HepG2 (cell line): Measurements from ENCODE around the gene EOGT. TPM values are rescaled to one million over a fixed set of nuclear protein-coding genes. Genes with fewer than 3 reads are reported as not detected.

Source experiments
- ATAC-seq: fragments of 200-7000 bp; cut with Tn5 transposase; 3 replicates; pipeline ENCODE4 v1.9.1; 2020; ENCODE audit warnings: mild to moderate bottlenecking, moderate library complexity
- BruUV-seq: library from RNA; stranded (reverse); fragments of 400-500 nt; replicated peaks from 2 replicates; lab custom pipeline; 2021; lab: Mats Ljungman, UMichigan
- CTCF ChIA-PET: fragments of 300-600 bp; formaldehyde crosslinking; extraction: SDS; loops from one replicate; lab custom pipeline; 2021; ENCODE audit warnings: low total read pairs, inconsistent platforms, low intra/inter-chr PET ratio; lab: Yijun Ruan, JAX
- POLR2A ChIA-PET: fragments of 350-600 bp; sonication (Branson Sonifier 250); formaldehyde crosslinking; loops from one replicate; lab custom pipeline; 2020; ENCODE audit warnings: antibody characterized with exemption, inconsistent platforms; lab: Yijun Ruan, JAX
- DNase-seq: peaks from one replicate; pipeline ENCODE4 v3.0.0-alpha.2; 2015; ENCODE audit warnings: low spot score
- FAIRE-seq: peaks from 3 replicates; lab custom pipeline; 2011; peaks lifted over from hg19 to GRCh38; lab: Jason Lieb, UNC
- H2AFZ ChIP-seq: one replicate; pipeline ENCODE4 v1.6.1; 2011; ENCODE audit warnings: low read length, inconsistent platforms
- H3K27ac ChIP-seq: fragments of 300-600 bp; 3 replicates; pipeline ENCODE4 v1.8.0; 2011; ENCODE audit warnings: mixed run types, mild to moderate bottlenecking, mixed read lengths, low read length, inconsistent platforms; ENCODE audit not compliant: insufficient read depth; ENCODE audit errors: extremely low read length
- H3K27me3 ChIP-seq, 2 experiments: fragments of 200-600 bp in 1 of 2; 2 replicates in 1 of 2; 3 replicates in 1 of 2; pipeline versions ENCODE4 v1.6.0 to v1.8.0; 2011; ENCODE audit warnings: low read length in 2 of 2, mild to moderate bottlenecking in 2 of 2, moderate library complexity in 2 of 2, inconsistent platforms in 1 of 2; ENCODE audit not compliant: insufficient read depth in 2 of 2, control insufficient read depth in 1 of 2
- H3K36me3 ChIP-seq, 2 experiments: fragments of 200-600 bp in 1 of 2; replicated peaks in 1 of 2; 2 replicates in 1 of 2; 3 replicates in 1 of 2; pipeline versions ENCODE4 v1.5.1 to v1.8.0; 2011; ENCODE audit warnings: low read length in 2 of 2, inconsistent platforms in 1 of 2; ENCODE audit not compliant: insufficient read depth in 2 of 2, control insufficient read depth in 1 of 2
- H3K4me1 ChIP-seq: 2 replicates; pipeline ENCODE4 v1.5.1; 2012; ENCODE audit warnings: low read length, inconsistent platforms; ENCODE audit not compliant: insufficient read depth
- H3K4me2 ChIP-seq: 2 replicates; pipeline ENCODE4 v1.6.0; 2011; ENCODE audit warnings: low read depth, low read length, inconsistent platforms
- H3K4me3 ChIP-seq, 3 experiments: fragments of 200-600 bp in 1 of 3; sonication (generic), shearing (Covaris generic) in 1 of 3; replicated peaks in 1 of 3; 2 replicates each; pipeline ENCODE4 v1.5.1; 2011 to 2016; ENCODE audit warnings: low read length in 3 of 3, inconsistent platforms in 2 of 3, low read depth in 2 of 3, mild to moderate bottlenecking in 2 of 3, control low read depth in 1 of 3, mixed read lengths in 1 of 3; ENCODE audit not compliant: insufficient read depth in 1 of 3
- H3K79me2 ChIP-seq: one replicate; pipeline ENCODE4 v1.6.1; 2011; ENCODE audit warnings: low read length, inconsistent platforms; ENCODE audit not compliant: insufficient read depth
- H3K9ac ChIP-seq: 2 replicates; pipeline ENCODE4 v1.6.0; 2011; ENCODE audit warnings: mild to moderate bottlenecking, low read depth, low read length, inconsistent platforms; ENCODE audit not compliant: insufficient read depth
- H3K9me3 ChIP-seq: 2 replicates; pipeline ENCODE4 v1.5.1; 2012; ENCODE audit warnings: mild to moderate bottlenecking, low read length
- H4K20me1 ChIP-seq: 2 replicates; pipeline ENCODE4 v1.6.0; 2011; ENCODE audit warnings: inconsistent platforms, mild to moderate bottlenecking, low read length, moderate library complexity; ENCODE audit not compliant: insufficient read depth
- GABPB1 ChIP-seq: IDR thresholded peaks from 2 replicates; pipeline ENCODE4 v1.6.1; 2016; ENCODE audit warnings: mild to moderate bottlenecking, missing genetic modification reagents, moderate library complexity, missing compliant biosample characterization
- NR2C2 ChIP-seq: sonication (generic); formaldehyde crosslinking; IDR thresholded peaks from 2 replicates; pipeline ENCODE4 v1.4.0; 2020; ENCODE audit warnings: missing genetic modification reagents, mild to moderate bottlenecking, moderate library complexity, borderline replicate concordance
- SRSF1 ChIP-seq: fragments of 200-400 bp; formaldehyde crosslinking; optimal IDR thresholded peaks from 2 replicates; pipeline ENCODE3; 2017; ENCODE audit warnings: mild to moderate bottlenecking, low read depth, low read length, moderate library complexity
- ZBTB1 ChIP-seq: sonication (generic); formaldehyde crosslinking; IDR thresholded peaks from 2 replicates; pipeline ENCODE4 v1.4.0; 2020; ENCODE audit warnings: missing genetic modification reagents, borderline replicate concordance
- ZFX ChIP-seq: sonication (generic); formaldehyde crosslinking; IDR thresholded peaks from 2 replicates; pipeline ENCODE4 v1.4.0; 2020; ENCODE audit warnings: mild to moderate bottlenecking, low read depth, missing genetic modification reagents, moderate library complexity
- ZNF160 ChIP-seq: sonication (generic); formaldehyde crosslinking; IDR thresholded peaks from 2 replicates; pipeline ENCODE4 v1.8.0; 2022; ENCODE audit warnings: mild to moderate bottlenecking, inconsistent platforms, missing genetic modification reagents
- ZNF335 ChIP-seq: sonication (generic); formaldehyde crosslinking; IDR thresholded peaks from 2 replicates; pipeline ENCODE4 v1.4.0; 2020; ENCODE audit warnings: missing genetic modification reagents
- ZNF577 ChIP-seq: sonication (generic); formaldehyde crosslinking; IDR thresholded peaks from 2 replicates; pipeline ENCODE4 v1.4.0; 2020; ENCODE audit warnings: mild to moderate bottlenecking, low read depth, missing genetic modification reagents, borderline replicate concordance
- ZNF619 ChIP-seq: sonication (generic); formaldehyde crosslinking; IDR thresholded peaks from 2 replicates; pipeline ENCODE4 v1.4.0; 2020; ENCODE audit warnings: mild to moderate bottlenecking, missing genetic modification reagents
- WGBS: methylation state at CpG from one replicate; pipeline ENCODE4 v1.1.6; 2017; ENCODE audit warnings: low lambda C conversion rate; 5-methylcytosine and 5-hydroxymethylcytosine counted together
- in situ Hi-C: cut with HindIII; loops from 2 replicates; pipeline ENCODE4 v1.10.0; 2017; ENCODE audit warnings: low pct_unique_long_range_greater_than_20kb; ENCODE audit not compliant: extremely low pct_ligation_motif_present
- intact Hi-C: fragments of 100-400 bp; cut with micrococcal nuclease; formaldehyde crosslinking; loops from one replicate; pipeline ENCODE4 v1.10.0; 2022; ENCODE audit not compliant: unreplicated experiment
- polyA plus RNA-seq, 8 experiments: library from polyadenylated mRNA; depleted of rRNA in 3 of 8; stranded (reverse) in 7 of 8; unstranded in 1 of 8; fragments of >200 nt; fragmentation: Illumina TruSeq in 4 of 8; extraction: Trizol in 4 of 8; gene quantifications; 2 replicates each; pipeline versions ENCODE4 v1.2.1 to v1.2.3, GENCODE V29; 2011 to 2016; ENCODE audit warnings: low read depth in 4 of 8, missing spikeins in 1 of 8, mixed read lengths in 1 of 8; ENCODE audit not compliant: insufficient read depth in 1 of 8
- total RNA-seq, 5 experiments: library from RNA; depleted of rRNA; stranded (reverse); fragments of >200 nt; fragmentation: Illumina TruSeq; extraction: Trizol; gene quantifications; 2 replicates each; pipeline ENCODE4 v1.2.3, GENCODE V29; 2016; ENCODE audit warnings: low read depth in 1 of 5
- TF ChIP-seq, protein P1 (sequence below): sonication (generic); formaldehyde crosslinking; IDR thresholded peaks from 2 replicates; pipeline ENCODE4 v1.8.0; 2022; ENCODE audit warnings: missing genetic modification reagents, mild to moderate bottlenecking, moderate library complexity, borderline replicate concordance
- TF ChIP-seq, protein P2 (sequence below): fragments of 450-650 bp; IDR thresholded peaks from 2 replicates; pipeline ENCODE4 v1.6.1; 2017
- TF ChIP-seq, protein P3 (sequence below): sonication (generic); formaldehyde crosslinking; IDR thresholded peaks from 2 replicates; pipeline ENCODE4 v1.4.0; 2020; ENCODE audit warnings: mild to moderate bottlenecking, low read depth, missing genetic modification reagents
- TF ChIP-seq, protein P4 (sequence below): sonication (generic); formaldehyde crosslinking; IDR thresholded peaks from 2 replicates; pipeline ENCODE4 v1.5.0; 2020; ENCODE audit warnings: missing genetic modification reagents
- TF ChIP-seq, protein P5 (sequence below): sonication (generic); formaldehyde crosslinking; IDR thresholded peaks from 2 replicates; pipeline ENCODE4 v1.4.0; 2020; ENCODE audit warnings: mild to moderate bottlenecking, missing genetic modification reagents
- TF ChIP-seq, protein P6 (sequence below): IDR thresholded peaks from 2 replicates; pipeline ENCODE4 v1.6.1; 2016; ENCODE audit warnings: missing genetic modification reagents, missing compliant biosample characterization

Gene EOGT
- total and polyA plus RNA-seq, 2 of the 13 experiments (the other 11 are each of a cell fraction or from before 2014, with no cell fraction given): 4.5 to 18.6 TPM

DNA sequence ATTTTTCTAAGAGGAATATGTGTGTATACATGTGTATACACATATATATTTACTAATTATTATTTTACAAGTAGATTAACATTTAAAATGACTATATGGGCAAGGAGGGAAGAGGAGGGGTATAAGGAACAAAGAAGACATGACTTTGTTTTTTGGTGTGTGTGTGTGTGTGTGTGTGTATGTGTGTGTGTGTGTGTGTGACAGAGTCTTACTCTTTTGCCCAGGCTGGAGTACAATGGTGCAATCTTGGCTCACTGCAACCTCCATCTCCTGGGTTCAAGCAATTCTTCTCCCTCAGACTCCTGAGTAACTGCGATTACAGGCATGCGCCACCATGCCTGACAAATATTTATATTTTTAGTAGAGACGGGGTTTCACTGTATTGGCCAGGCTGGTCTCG, 2.6 kb upstream of the EOGT start:
- ChIA-PET POLR2A (no interaction called here), CTCF (no interaction called here)
- FAIRE-seq: no peak
- no peak for DNase-seq
- Histone ChIP-seq H3K79me2 (no peaks in the 10 kb centered on the region), H3K4me1 (peaks cover 24% of the 10 kb centered on the region), H3K9me3 (no peaks in the 10 kb centered on the region), H3K36me3 (no peaks in the 10 kb centered on the region), H3K4me3 (no peak overlapping the region), H3K9ac (no peak overlapping the region), H4K20me1 (no peaks in the 10 kb centered on the region), H3K27ac (no peak overlapping the region), H2AFZ (no peak overlapping the region), H3K4me2 (no peak overlapping the region), H3K27me3 (no peaks in the 10 kb centered on the region)
- no TSS peak for BruUV-seq
- in situ Hi-C loops: no loop called here
- intact Hi-C loops: no loop called here
- 95% methylated on average over 4 of the region's 4 CpGs for WGBS
- no peak for ATAC-seq
- TF ChIP-seq, protein P1, sequence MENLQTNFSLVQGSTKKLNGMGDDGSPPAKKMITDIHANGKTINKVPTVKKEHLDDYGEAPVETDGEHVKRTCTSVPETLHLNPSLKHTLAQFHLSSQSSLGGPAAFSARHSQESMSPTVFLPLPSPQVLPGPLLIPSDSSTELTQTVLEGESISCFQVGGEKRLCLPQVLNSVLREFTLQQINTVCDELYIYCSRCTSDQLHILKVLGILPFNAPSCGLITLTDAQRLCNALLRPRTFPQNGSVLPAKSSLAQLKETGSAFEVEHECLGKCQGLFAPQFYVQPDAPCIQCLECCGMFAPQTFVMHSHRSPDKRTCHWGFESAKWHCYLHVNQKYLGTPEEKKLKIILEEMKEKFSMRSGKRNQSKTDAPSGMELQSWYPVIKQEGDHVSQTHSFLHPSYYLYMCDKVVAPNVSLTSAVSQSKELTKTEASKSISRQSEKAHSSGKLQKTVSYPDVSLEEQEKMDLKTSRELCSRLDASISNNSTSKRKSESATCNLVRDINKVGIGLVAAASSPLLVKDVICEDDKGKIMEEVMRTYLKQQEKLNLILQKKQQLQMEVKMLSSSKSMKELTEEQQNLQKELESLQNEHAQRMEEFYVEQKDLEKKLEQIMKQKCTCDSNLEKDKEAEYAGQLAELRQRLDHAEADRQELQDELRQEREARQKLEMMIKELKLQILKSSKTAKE: no peak
- TF ChIP-seq ZNF577 (CRISPR knock-in tag) (no peak), NR2C2 (CRISPR knock-in tag) (no peak), ZNF619 (CRISPR knock-in tag) (no peak), ZBTB1 (CRISPR knock-in tag) (no peak), GABPB1 (CRISPR knock-in tag) (no peak), ZNF160 (CRISPR knock-in tag) (no peak), SRSF1 (no peak), ZFX (no peak), ZNF335 (CRISPR knock-in tag) (no peak)
- TF ChIP-seq, protein P2, sequence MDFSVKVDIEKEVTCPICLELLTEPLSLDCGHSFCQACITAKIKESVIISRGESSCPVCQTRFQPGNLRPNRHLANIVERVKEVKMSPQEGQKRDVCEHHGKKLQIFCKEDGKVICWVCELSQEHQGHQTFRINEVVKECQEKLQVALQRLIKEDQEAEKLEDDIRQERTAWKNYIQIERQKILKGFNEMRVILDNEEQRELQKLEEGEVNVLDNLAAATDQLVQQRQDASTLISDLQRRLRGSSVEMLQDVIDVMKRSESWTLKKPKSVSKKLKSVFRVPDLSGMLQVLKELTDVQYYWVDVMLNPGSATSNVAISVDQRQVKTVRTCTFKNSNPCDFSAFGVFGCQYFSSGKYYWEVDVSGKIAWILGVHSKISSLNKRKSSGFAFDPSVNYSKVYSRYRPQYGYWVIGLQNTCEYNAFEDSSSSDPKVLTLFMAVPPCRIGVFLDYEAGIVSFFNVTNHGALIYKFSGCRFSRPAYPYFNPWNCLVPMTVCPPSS: no peak
- TF ChIP-seq, protein P3, sequence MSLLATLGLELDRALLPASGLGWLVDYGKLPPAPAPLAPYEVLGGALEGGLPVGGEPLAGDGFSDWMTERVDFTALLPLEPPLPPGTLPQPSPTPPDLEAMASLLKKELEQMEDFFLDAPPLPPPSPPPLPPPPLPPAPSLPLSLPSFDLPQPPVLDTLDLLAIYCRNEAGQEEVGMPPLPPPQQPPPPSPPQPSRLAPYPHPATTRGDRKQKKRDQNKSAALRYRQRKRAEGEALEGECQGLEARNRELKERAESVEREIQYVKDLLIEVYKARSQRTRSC (CRISPR knock-in tag): no peak
- TF ChIP-seq, protein P4, sequence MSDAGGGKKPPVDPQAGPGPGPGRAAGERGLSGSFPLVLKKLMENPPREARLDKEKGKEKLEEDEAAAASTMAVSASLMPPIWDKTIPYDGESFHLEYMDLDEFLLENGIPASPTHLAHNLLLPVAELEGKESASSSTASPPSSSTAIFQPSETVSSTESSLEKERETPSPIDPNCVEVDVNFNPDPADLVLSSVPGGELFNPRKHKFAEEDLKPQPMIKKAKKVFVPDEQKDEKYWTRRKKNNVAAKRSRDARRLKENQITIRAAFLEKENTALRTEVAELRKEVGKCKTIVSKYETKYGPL (CRISPR knock-in tag): no peak
- TF ChIP-seq, protein P5, sequence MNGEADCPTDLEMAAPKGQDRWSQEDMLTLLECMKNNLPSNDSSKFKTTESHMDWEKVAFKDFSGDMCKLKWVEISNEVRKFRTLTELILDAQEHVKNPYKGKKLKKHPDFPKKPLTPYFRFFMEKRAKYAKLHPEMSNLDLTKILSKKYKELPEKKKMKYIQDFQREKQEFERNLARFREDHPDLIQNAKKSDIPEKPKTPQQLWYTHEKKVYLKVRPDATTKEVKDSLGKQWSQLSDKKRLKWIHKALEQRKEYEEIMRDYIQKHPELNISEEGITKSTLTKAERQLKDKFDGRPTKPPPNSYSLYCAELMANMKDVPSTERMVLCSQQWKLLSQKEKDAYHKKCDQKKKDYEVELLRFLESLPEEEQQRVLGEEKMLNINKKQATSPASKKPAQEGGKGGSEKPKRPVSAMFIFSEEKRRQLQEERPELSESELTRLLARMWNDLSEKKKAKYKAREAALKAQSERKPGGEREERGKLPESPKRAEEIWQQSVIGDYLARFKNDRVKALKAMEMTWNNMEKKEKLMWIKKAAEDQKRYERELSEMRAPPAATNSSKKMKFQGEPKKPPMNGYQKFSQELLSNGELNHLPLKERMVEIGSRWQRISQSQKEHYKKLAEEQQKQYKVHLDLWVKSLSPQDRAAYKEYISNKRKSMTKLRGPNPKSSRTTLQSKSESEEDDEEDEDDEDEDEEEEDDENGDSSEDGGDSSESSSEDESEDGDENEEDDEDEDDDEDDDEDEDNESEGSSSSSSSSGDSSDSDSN: no peak
- TF ChIP-seq, protein P6, sequence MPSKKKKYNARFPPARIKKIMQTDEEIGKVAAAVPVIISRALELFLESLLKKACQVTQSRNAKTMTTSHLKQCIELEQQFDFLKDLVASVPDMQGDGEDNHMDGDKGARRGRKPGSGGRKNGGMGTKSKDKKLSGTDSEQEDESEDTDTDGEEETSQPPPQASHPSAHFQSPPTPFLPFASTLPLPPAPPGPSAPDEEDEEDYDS (CRISPR knock-in tag): no peak
